HG03457 (cell line): ENCODE measurements around the gene FBRS.
A peak's percentile ranks its signal among the peaks of the same experiment; 100 is the strongest.
"Not testable (repeated sequence)": the region's sequence is repeated elsewhere in the genome, so short reads cannot be mapped to it uniquely, and the experiment has no call there.

Experiments
- ATAC-seq: cut with Tn5 transposase; IDR thresholded peaks from one replicate; pipeline ENCODE4 v1.9.1; 2021; ENCODE audit warnings: moderate number of reproducible peaks; ENCODE audit not compliant: unreplicated experiment

Gene FBRS

DNA sequence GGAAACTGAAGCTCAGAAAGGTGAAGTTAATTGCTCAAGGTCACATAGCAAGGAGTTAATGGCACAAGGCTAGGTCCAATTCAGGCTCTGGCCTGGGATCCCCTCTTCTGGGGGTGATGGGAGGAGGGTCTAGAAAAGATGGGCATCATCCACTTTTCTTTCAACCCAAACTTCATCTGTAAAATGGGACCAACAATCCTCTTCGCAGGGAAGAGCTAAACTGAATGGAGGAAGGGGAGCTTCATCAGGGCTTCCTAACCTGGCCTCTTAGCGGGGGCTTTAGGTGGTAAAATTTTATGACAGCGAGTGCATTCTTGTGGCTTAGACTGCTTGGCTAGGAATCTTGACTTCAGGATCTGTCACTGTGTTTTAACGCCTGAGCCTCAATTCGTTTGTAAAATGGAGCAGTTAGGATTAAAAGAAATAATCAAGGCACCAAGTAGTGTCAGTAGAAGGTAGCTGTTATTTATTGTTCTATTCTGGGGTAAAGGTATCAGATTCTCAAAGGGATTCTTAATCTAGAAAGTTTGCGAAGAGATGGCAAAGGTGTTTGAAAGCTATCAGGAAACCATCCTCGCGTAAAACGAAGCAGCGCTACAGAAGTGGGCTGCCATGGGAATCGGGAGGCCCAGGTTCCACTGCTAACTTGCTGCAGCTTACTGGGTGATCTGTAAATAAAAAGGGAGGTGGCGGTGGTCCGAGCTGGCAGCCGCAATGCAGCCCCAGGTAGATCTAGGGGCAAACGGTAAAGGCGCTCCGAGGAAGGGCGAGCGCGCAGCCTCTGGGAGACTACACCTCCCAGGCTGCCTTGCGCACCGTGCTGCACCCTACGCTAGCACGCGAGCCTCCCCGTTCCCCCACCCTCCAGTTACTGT lies 39.3 kb downstream of the FBRS start:
- ATAC-seq: peak; percentile 74

DNA sequence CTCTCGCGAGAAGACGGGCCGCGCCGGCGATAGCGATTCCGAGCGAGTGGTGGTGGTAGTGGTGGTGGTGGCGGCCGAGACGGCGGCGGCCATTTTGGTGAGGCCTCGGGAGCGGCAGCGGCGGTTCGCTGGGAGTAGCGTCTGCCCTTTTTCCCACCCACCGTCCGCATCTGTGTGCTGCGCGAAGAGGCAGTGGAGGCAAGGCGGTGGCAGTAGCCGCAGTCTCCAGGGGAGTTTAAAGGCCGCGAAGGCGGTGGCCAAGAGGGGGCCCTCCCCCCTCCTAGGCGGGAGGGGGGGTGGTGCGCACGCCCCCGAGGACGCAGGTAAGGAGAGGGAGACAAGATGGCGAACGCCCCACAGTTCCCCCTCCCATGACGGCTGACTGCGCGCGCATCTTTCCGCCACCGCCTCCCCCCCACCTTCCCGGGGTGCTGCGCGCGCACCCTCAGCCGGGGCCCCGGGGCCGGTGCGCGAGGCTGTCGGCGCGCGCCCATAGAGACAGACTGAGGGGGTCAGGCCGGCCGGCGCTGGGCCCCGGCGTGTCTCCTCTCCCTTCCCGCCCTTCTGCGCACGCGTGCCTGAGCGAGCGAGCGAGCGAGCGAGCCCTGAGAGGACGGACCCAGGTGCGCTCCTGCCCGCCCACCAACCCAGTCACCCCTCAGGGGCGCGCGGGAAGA lies 40.0 kb downstream of the FBRS start:
- ATAC-seq: peak; percentile 49

DNA sequence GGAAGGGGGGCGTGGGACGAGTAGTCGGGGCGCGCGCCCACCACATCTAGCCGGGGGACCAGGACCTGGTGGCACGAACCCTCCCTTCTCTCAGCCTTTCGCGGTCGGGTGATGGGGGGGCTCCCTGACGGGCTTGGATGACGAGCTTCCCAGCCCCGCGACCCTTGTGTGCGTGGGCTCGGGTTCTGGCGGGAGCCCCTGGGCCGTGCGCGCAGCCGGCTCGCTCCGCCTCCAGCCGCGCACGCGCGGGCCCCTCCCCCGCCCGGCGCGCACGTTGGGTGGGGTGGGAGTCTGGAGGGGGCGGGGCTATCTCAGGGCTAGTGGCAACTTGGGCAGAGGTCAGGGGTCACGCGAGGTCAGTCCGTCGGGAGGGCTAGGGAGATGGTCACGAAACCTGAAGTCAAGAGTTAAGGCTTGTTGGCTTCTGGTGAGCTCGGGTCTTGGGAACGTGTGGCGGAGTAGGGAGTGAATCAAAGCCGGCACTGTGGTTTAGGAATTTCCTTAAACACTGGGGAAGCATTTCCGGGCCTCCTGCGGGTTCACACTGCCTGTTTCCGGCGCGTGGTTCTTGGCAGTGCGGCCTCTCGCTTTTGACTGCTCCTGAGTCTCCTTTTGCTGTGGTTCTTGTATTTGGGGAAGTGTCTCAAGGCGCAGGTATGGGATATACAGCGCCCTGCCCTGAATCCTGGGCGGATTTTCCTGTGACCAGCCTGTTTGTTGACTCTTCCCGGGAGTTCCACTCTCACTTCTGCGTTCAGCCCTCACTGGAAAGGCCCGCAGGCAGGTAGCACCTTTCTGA lies 40.8 kb downstream of the FBRS start, which contains the start of gene SRCAP:
TSS of gene SRCAP (plus strand) at position 356 of the 799 bp plus-strand sequence. CDS start 1,654 bp downstream, outside the sequence.
- ATAC-seq: peak; percentile 17

- ATAC-seq: no peak
Observed at GRCh38 chr16:30699615-30700099, 41.4 kb downstream of the FBRS start.

GRCh38 chr16:30700491-30700890 lies 42.3 kb downstream of the FBRS start:
- ATAC-seq: no peak

- no peak for ATAC-seq
Observed at GRCh38 chr16:30700971-30701370, 42.7 kb downstream of the FBRS start.

GRCh38 chr16:30703071-30703470 lies 44.8 kb downstream of the FBRS start:
- ATAC-seq: not testable (repeated sequence)

GRCh38 chr16:30703971-30704370 lies 45.7 kb downstream of the FBRS start:
- ATAC-seq: no peak

DNA sequence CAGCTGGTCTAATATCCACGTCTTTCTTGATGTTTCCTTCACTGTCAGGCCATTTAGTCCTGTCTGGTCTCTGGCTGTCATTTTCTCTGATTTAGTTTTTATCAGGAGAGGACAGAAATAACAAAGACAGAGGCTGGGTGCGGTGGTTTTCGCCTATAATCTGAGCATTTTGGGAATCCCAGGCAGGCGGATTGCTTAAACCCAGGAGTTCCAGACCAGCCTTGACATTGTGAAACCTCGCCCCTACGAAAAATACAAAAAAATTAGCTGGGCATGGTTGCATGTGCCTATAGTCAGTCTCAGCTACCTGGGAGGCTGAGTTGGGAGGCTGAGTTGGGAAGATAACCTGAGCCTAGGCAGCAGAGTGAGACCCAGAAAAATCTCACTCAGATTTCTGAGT lies 47.8 kb downstream of the FBRS start:
- no peak for ATAC-seq

GRCh38 chr16:30710971-30711370 lies 52.7 kb downstream of the FBRS start:
- ATAC-seq: no peak

DNA sequence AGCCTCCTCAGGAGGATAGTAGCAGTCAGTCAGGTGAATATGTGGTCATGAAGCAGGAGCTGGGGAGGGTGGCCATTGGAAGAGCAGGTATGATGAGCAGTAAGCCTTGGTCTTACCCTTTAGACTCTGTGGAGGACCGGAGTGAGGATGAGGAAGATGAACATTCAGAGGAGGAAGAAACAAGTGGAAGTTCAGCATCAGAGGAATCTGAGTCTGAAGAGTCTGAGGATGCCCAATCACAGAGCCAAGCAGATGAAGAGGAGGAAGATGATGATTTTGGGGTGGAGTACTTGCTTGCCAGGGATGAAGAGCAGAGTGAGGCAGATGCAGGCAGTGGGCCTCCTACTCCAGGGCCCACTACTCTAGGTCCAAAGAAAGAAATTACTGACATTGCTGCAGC lies 53.5 kb downstream of the FBRS start:
- no peak for ATAC-seq

DNA sequence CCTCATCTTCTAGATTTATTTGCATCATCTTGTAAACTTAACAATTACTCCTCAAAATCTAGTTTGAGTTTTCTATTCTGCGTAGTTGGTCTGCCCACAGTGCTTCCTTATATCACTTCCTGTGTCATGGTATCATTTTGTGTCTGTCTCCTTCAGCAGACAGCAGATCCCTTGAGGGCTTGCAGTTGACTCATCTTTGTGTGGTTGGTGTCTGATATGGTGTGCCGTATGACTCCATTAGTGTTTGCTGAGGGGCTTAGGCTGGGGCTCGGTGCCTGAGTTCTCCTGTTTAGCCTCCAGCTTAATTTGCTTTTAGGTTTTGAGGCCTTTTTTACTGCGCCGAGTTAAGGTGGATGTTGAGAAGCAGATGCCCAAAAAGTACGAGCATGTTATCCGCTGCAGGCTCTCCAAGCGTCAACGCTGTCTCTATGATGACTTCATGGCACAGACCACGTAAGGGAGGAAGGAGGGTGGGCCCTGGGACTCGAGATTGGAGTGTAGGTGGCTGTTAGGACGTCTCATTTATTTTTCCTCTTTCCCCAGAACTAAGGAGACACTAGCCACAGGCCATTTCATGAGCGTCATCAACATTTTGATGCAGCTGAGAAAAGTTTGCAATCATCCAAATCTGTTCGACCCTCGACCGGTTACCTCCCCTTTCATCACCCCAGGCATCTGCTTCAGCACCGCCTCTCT lies 57.7 kb downstream of the FBRS start:
- ATAC-seq: no peak

DNA sequence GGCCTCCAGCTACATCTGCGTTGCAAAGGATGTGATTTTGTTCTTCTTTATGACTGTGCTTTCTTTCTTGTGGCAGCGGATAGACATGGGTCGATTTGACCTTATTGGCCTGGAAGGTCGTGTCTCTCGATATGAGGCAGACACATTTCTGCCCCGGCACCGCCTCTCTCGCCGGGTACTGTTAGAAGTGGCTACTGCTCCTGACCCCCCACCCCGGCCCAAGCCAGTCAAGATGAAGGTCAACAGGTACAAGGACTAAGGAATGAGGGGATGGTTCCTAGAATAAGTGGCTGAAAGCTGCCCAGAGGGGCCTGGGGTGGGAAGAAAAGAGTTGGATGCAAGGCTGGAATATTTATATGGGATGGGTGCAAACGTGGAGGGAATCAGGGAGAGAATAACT lies 61.9 kb downstream of the FBRS start:
- no peak for ATAC-seq
